NCI-H2107 (cell line): ENCODE results near the gene SIX6.
"Not testable (repeated sequence)": the region's sequence is repeated elsewhere in the genome, so short reads cannot be mapped to it uniquely, and the experiment has no call there.

Source experiments
- DNase-seq: peaks from one replicate; lab custom pipeline; 2025; lab: John Stamatoyannopoulos, UW

SIX6 gene

DNA sequence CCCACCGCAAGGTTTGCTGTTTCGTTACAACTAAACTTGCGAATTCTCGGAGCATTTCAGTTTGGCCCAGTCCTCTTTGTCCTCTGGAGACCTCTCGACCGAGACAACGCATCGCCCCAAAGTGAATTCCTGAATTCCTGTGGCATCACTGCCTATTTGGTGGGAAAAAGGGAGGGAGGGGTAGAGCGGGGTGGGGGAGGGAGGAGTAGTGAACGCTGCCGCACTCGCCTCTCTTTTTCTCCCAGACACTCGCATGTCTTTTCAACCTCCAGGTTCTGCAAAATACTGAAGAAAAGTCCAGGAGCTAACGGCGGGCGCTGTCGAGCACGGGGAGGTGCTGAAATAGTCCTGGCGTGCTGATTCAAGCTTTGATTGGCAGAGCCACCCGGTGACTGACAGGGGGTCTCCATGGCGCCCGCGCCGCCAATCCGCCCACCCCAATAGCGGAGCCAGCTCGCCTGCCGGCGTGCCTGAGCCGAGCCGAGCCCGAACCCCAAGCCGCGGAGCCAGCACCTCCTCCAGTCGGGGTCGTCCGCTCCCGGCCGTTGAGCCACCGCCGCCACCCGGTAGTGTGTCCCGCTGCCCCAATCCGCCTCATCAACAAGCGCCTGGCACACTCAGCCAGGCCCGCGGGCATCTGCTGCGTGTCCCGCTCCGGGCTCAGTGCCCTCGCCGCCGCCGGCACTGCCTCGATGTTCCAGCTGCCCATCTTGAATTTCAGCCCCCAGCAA, at the start of gene SIX6:
Gene SIX6 (plus strand): TSS at position 440 of the 731 bp plus-strand sequence. CDS start 253 bp downstream, at position 693.
- DNase-seq: peak; percentile 78

DNA sequence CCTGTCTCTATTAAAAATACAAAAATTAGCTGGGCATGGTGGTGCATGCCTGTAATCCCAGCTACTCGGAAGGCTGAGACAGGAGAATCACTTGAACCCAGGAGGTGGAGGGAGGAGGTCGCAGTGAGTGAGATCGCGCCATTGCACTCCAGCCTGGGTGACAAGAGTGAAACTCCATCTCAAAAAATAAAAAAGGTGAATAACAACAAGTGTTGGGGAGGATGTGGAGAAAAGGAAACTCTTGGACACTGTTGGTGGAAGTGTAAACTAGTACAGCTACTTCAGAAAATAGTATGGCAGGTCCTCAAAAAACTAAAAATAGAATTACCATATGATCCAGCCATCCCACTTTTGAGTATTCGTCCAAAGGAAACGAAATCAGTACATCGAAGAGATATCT, 28.7 kb upstream of the SIX6 start:
- not testable (repeated sequence) for DNase-seq

GRCh38 chr14:60482743-60483142, 26.2 kb upstream of the SIX6 start:
- no peak for DNase-seq

DNA sequence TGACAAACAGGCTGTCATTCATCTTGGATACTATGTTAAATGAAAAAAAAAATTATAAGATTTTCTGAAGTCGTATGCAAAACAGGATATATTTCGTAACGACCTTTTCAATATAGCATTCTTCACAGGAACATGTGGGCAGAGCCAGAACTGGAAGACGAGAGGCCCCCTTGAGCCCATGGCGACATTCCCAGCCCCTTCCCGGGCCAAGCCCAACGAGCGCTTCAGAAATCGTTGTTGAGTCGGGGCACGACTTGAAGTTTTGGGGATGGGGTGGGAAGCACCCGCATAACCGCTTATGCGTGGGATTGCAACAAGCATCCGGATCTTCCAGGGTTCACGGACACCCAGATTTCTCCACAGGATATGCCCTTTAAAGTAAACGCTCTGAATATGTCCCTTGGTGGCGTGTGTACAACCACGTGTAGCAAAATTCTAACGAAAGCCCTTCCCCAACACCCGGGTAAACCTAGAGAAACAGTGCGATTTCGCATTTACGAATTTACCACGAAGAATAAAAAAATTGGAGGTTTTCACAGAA, 23.8 kb upstream of the SIX6 start:
- DNase-seq: no peak

DNA sequence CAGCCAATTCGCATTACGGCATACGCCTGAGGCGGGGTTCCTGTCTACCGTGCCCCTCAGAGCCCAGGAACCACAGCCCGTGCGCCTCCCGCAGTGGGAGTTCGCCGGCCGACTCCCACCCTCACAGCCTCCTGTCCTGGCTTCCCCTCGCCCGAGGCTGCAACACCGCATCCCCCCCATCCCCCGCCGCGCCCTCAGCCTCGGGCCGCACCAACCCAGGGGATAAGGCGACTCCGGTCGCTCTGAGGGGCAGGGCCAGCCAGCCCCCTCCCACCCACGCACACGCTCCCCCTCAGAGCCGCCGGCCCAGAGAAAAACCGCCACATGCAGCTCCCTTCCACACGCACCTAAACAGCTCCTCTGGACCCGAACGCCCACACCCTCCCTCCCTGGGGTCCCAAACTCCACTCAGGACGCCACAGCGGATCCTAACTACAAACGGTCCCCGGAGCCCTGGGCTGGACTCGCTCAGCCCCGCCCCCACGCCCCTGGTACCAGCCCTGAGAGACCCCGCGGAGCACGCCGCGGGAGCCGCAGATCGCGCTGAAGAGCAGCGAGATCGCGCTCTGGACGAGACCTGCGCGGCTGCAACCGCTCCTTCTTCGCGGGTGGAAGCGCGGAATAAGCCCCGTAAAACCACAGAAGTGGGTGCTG, 23.2 kb upstream of the SIX6 start, which contains the start of gene C14orf39:
Gene C14orf39 (minus strand): TSS at position 466 of the 654 bp plus-strand sequence. CDS start 985 bp downstream, outside the sequence.
- DNase-seq: peak; percentile 78

DNA sequence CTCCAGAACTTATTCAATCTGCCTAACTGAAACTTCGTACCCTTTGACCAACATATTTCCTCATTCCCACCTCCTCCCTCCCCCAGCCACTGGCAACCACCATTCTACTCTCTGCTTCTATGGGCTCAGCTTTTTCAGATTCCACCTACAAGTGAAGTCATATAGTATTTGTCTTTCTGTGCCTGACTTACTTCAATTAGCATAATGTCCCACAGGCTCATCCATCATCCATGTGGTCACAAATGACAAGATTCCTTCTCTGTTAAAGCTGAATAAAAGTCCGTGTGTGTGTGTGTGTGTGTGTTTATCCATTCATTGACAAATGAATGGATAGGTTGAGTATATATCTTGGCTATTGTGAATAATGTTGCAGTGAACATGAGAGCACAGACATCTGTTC, 21.7 kb upstream of the SIX6 start:
- DNase-seq: no peak

DNA sequence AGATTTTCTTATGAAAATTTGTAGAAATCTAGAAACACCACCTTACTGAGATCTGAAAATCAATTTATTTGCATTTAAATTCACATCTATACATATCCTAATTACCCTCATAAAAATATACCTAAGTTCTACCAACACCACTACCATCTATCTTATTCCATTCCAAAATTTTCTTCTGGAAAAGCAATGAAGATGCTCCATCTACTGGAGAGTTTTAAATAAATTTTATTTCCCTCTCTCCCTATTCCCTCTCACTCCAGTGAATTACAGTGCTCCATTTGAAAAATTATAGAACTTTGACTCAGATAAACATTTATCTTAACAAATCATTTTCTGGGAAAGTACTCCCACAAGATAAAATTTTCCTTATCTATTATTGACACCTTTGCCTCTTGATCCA, 20.8 kb upstream of the SIX6 start:
- no peak for DNase-seq

DNA sequence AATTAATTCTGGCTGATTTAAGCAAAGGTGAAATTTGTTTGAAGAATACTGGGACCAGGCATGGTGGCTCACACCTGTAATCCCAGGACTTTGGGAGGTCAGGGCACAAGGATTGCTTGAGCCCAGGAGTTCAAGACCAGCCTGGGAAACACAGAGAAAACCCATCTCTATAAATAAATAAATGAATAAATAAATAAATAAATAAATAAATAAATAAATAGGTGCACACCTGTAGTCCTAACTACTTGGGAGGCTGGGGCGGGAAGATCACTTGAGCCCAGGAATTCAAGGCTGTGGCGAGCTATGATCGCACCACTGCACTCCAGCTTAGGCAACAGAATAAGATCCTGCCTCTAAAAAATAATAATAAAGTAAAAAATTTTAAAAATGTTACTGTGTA, 18.7 kb upstream of the SIX6 start:
- DNase-seq: no peak

GRCh38 chr14:60495946-60496345, 13.0 kb upstream of the SIX6 start:
- DNase-seq: no peak

- DNase-seq: no peak
Measured at GRCh38 chr14:60502541-60502940, 6.4 kb upstream of the SIX6 start.

DNA sequence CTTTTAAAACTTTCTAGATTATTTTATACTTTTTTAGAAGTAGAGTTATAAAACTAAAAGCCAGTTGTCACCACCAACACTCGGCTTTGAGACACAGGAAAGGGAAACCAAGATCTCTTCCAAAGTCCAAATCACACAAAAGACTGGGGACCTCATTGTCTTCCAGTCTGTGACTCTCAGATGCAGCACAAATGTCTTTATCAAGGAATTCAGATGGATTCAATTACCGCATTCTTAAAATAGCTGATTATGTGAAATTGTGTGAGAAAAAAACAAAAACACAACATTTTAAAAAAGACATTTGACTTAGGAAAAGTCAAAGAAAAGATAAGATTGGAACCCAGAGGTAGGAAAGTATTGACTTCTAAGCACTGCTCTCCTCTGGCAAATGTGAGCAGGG, 3.5 kb upstream of the SIX6 start:
- DNase-seq: no peak

DNA sequence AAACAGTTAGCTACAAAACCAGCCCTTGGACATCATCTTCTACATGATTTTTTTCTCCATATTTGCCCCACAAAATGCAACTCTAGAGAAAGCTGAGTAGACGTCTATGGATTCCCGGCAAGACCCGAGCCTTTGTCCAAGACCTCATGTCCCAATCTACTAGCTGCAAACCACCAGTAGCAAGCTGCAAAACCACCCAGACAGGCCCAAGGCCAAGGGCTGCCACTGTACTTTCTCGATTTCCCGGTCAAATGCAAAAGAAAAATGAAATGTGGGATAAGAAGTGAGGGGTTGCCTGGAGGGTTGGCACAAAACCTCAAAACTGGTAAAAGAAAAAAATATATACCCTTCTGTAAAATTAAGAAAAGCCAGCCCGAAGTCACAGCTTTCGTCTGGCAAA, 2.9 kb upstream of the SIX6 start:
- no peak for DNase-seq

GRCh38 chr14:60506462-60506984, 2.4 kb upstream of the SIX6 start:
- no peak for DNase-seq

GRCh38 chr14:60506985-60507829, 1.7 kb upstream of the SIX6 start:
- no peak for DNase-seq

- DNase-seq: no peak
Measured at GRCh38 chr14:60508363-60508706, 611 bp upstream of the SIX6 start.

DNA sequence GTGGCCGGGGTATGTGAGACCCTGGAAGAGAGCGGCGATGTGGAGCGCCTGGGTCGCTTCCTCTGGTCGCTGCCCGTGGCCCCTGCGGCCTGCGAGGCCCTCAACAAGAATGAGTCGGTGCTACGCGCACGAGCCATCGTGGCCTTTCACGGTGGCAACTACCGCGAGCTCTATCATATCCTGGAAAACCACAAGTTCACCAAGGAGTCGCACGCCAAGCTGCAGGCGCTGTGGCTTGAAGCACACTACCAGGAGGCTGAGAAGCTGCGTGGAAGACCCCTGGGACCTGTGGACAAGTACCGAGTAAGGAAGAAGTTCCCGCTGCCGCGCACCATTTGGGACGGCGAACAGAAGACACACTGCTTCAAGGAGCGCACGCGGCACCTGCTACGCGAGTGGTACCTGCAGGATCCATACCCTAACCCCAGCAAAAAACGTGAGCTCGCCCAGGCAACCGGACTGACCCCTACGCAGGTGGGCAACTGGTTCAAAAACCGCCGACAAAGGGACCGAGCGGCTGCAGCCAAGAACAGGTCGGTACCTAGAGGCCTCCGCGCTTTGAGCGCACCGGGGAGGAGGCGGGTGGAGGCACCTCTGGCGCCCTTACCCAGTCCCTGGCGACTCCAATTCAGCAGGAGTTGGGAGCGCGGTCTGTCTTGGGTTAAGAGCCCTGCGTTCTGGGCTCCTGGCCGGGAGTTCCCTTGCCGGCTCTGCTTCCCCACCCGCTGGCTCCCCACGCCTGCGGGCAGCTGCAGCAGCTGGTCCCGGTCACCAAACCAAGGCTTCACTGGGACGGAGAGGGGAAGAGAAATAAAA, 700 bp downstream of the SIX6 start:
- DNase-seq: no peak

DNA sequence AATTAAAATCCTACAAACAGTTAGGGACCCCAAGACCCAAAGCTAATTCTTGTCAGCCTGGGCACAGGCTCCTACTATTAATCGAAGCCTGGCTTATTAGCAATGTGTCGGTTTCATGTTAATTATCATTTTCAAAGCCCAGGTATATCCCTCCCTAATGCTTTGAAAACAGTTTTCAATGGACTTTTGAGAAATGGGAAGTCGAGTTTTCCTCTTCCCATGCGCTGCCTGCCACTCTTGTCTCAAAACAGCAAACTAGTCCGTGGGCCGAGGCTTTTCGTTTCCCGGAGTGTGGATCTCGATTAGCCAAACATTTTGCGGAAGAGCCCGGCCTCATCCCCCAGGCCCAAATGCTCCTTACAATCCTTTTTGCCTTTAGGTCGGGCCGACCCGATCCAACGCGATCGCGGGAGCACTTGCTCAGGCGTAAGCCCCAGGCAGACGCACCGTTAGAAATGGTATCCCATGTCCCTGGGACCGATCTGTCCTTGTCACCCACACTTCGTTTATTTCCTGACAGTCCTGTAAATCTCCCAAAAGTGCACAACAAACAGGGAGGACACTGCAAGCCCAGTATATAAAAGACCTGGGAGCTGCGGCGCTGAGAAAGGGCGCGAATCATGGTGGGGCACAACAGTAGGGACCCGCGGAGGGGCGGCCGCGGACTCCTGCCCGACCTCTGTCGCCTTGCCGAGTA, 1.5 kb downstream of the SIX6 start:
- no peak for DNase-seq

DNA sequence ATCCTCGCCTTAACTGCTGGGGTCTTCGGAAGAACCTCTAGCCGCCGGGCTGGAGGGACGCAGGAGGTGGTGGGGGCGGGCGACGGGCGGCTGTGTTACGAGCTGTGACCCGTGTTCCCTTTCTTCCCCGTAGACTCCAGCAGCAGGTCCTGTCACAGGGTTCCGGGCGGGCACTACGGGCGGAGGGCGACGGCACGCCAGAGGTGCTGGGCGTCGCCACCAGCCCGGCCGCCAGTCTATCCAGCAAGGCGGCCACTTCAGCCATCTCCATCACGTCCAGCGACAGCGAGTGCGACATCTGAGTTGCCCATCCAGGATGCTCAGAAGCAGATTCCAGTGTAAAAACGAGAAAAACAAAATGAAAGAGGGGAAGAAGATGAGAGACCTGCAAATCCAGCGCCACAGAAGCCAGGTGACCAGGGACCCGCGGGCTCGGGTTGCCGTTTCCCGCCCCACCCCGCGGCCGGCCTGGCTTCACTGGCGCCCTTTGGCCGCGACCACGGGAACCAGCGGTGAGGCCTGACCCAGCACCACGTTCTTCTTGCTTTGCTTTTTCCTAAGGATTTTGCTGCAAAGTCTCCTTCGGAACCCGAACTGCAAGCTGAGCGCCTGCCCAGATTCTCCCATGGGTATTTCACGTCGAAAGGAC, 2.1 kb downstream of the SIX6 start:
- no peak for DNase-seq

DNA sequence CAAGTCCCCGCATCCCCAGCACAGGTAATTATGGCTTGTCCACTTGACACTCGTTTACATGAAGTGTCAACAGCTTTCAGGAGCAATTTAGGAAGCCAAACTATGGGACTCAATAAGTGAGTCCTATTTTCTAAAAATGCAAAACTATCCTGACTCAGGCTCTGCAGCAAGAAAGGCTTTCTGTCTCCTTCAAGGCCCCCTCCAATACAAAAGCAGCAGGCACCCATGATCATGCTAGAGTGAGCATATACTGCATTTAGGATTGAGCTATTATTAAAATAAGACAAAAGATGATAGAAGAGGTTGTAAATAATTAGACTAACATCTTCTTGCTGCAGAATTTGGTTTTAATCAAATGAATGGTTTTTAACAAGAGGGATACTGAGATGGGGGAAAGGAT, 3.2 kb downstream of the SIX6 start:
- no peak for DNase-seq

DNA sequence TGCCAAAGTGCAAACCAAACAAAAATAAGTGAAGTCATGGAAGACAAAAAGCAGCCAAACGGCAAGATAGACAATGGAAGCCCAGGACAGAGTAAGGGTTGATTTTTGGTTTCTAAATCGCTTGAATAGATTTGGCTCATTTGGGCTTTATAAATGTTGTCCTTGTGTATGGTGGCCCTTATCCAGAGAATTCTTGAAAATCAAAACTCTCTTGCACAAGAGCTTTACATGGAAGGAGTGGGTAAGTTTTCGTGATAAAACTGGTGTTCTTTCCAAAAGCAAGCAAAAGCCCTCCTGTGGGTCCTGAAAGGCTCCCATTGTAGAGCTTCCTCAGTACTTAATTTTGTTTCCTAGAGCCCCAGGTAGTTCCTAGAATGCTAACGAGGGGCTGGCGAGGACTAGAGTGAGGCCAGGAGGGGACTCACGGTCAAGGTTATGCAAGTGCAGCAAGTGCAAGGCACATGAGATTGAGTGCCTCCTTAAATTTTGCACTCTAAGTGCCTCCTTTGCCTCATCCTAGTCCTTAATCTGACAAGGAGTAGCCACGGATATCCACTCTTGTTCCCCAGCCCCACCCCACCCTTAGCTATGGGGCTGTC, 4.1 kb downstream of the SIX6 start:
- no peak for DNase-seq
